SIG-M5 (cell line): ENCODE measurements around the gene SSX4.
"Not testable (repeated sequence)": the region's sequence is repeated elsewhere in the genome, so short reads cannot be mapped to it uniquely, and the experiment has no call there.

ENCODE experiments used
- DNase-seq: peaks from one replicate; lab custom pipeline; 2025; lab: John Stamatoyannopoulos, UW

SSX4 gene

GRCh38 chrX:48383239-48383638, at the start of gene SSX4:
TSS of gene SSX4 (plus strand) at chrX:48383539. CDS start at chrX:48384054, 515 bp downstream.
- not testable (repeated sequence) for DNase-seq

- DNase-seq, result not testable (repeated sequence)
These were observed 37.3 kb upstream of the SSX4 start for GRCh38 chrX:48346059-48346458.

- not testable (repeated sequence) for DNase-seq
These were observed 26.8 kb upstream of the SSX4 start, which contains the start of gene SSX3 for GRCh38 chrX:48356315-48357094. TSS of gene SSX3 (minus strand) at chrX:48356703. CDS start at chrX:48355249, 1,454 bp downstream.

GRCh38 chrX:48357681-48358080, 25.7 kb upstream of the SSX4 start:
- no peak for DNase-seq

- not testable (repeated sequence) for DNase-seq
These were observed 24.1 kb upstream of the SSX4 start for GRCh38 chrX:48359281-48359680.

- not testable (repeated sequence) for DNase-seq
These were observed 15.5 kb upstream of the SSX4 start for GRCh38 chrX:48367717-48368408.

- not testable (repeated sequence) for DNase-seq
These were observed 12.9 kb upstream of the SSX4 start for GRCh38 chrX:48370408-48370807.

- not testable (repeated sequence) for DNase-seq
These were observed 13.6 kb downstream of the SSX4 start for GRCh38 chrX:48396931-48397330.

GRCh38 chrX:48397825-48398224, 14.5 kb downstream of the SSX4 start:
- not testable (repeated sequence) for DNase-seq

GRCh38 chrX:48411860-48412259, 28.5 kb downstream of the SSX4 start, which contains the start of gene SSX4B:
TSS of gene SSX4B (minus strand) at chrX:48411960. CDS start at chrX:48411372, 588 bp downstream.
- not testable (repeated sequence) for DNase-seq

GRCh38 chrX:48427027-48427716, 43.8 kb downstream of the SSX4 start:
- not testable (repeated sequence) for DNase-seq

- not testable (repeated sequence) for DNase-seq
These were observed 46.3 kb downstream of the SSX4 start for GRCh38 chrX:48429606-48430005.

- DNase-seq, result not testable (repeated sequence)
These were observed 46.8 kb downstream of the SSX4 start for GRCh38 chrX:48430166-48430565.

GRCh38 chrX:48433713-48434112, 50.4 kb downstream of the SSX4 start:
- DNase-seq, result not testable (repeated sequence)
